Epidermal melanocyte (primary cell): ENCODE data around the gene CCDC88C.
"Not testable (repeated sequence)": the region's sequence is repeated elsewhere in the genome, so short reads cannot be mapped to it uniquely, and the experiment has no call there.

Experiments
- DNase-seq: peaks from one replicate; pipeline ENCODE4 v3.0.0; 2011; ENCODE audit warnings: low spot score; ENCODE audit not compliant: insufficient read length

Gene CCDC88C

GRCh38 chr14:91417120-91417982 lies at the start of gene CCDC88C:
Gene CCDC88C, minus strand, starts transcription at chr14:91417820. Its CDS starts 130 bp downstream, at chr14:91417690.
- no peak for DNase-seq

GRCh38 chr14:91466192-91466591 lies 48.6 kb upstream of the CCDC88C start:
- DNase-seq = no peak

GRCh38 chr14:91464615-91465205 lies 47.1 kb upstream of the CCDC88C start:
- no peak for DNase-seq

- no peak for DNase-seq
These were observed 41.0 kb upstream of the CCDC88C start for GRCh38 chr14:91458612-91459011.

- no peak for DNase-seq
These were observed 38.7 kb upstream of the CCDC88C start for GRCh38 chr14:91456283-91456682.

- no peak for DNase-seq
These were observed 37.0 kb upstream of the CCDC88C start for GRCh38 chr14:91454580-91454979.

- DNase-seq = no peak
These were observed 36.5 kb upstream of the CCDC88C start for GRCh38 chr14:91454155-91454554.

GRCh38 chr14:91453744-91454143 lies 36.1 kb upstream of the CCDC88C start:
- DNase-seq = no peak

- no peak for DNase-seq
These were observed 26.9 kb upstream of the CCDC88C start for GRCh38 chr14:91444335-91445020.

- no peak for DNase-seq
These were observed 21.7 kb upstream of the CCDC88C start for GRCh38 chr14:91439345-91439744.

- DNase-seq = no peak
These were observed 21.2 kb upstream of the CCDC88C start for GRCh38 chr14:91438845-91439244.

GRCh38 chr14:91436266-91436665 lies 18.6 kb upstream of the CCDC88C start:
- DNase-seq = not testable (repeated sequence)

GRCh38 chr14:91429385-91429784 lies 11.8 kb upstream of the CCDC88C start:
- DNase-seq = no peak

GRCh38 chr14:91428931-91429330 lies 11.3 kb upstream of the CCDC88C start:
- not testable (repeated sequence) for DNase-seq

- DNase-seq = not testable (repeated sequence)
These were observed 7.9 kb upstream of the CCDC88C start for GRCh38 chr14:91425531-91425944.

GRCh38 chr14:91424813-91425530 lies 7.4 kb upstream of the CCDC88C start:
- no peak for DNase-seq

- no peak for DNase-seq
These were observed 3.1 kb upstream of the CCDC88C start for GRCh38 chr14:91420686-91421085.

- DNase-seq = no peak
These were observed 1.8 kb upstream of the CCDC88C start for GRCh38 chr14:91419451-91419850.

GRCh38 chr14:91419044-91419397 lies 1.4 kb upstream of the CCDC88C start:
- DNase-seq = no peak

GRCh38 chr14:91418387-91419043 lies 895 bp upstream of the CCDC88C start:
- no peak for DNase-seq

GRCh38 chr14:91417983-91418386 lies 365 bp upstream of the CCDC88C start:
- DNase-seq = no peak
